ENCODE data around the gene TMEM165. TPM values are rescaled to one million over a fixed set of nuclear protein-coding genes. Genes with fewer than 3 reads are reported as not detected.

TMEM165 gene
- total RNA-seq, 1 donor from 2014 or later = 141 TPM

GRCh38 chr4:55409468-55410171 lies 13.9 kb downstream of the TMEM165 start:
- H3K4me3 ChIP-seq = no peak overlapping the region
- intact Hi-C loops (cut with DNase I) = no loop called here
- DNase-seq = no peak
- no peaks in the 10 kb centered on the region for H3K27me3 ChIP-seq
- peak; percentile 48 for ATAC-seq
- TF ChIP-seq, protein P1, sequence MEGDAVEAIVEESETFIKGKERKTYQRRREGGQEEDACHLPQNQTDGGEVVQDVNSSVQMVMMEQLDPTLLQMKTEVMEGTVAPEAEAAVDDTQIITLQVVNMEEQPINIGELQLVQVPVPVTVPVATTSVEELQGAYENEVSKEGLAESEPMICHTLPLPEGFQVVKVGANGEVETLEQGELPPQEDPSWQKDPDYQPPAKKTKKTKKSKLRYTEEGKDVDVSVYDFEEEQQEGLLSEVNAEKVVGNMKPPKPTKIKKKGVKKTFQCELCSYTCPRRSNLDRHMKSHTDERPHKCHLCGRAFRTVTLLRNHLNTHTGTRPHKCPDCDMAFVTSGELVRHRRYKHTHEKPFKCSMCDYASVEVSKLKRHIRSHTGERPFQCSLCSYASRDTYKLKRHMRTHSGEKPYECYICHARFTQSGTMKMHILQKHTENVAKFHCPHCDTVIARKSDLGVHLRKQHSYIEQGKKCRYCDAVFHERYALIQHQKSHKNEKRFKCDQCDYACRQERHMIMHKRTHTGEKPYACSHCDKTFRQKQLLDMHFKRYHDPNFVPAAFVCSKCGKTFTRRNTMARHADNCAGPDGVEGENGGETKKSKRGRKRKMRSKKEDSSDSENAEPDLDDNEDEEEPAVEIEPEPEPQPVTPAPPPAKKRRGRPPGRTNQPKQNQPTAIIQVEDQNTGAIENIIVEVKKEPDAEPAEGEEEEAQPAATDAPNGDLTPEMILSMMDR (IDR thresholded peaks at IDR 0.05) = peak; percentile 17
- peaks cover 65% of the 10 kb centered on the region for H3K36me3 ChIP-seq
- H3K27ac ChIP-seq = no peak overlapping the region
- peaks cover 19% of the 10 kb centered on the region for H3K4me1 ChIP-seq
- no peaks in the 10 kb centered on the region for H3K9me3 ChIP-seq

GRCh38 chr4:55410431-55410830 lies 14.7 kb downstream of the TMEM165 start:
- H3K36me3 ChIP-seq = peaks cover 65% of the 10 kb centered on the region
- TF ChIP-seq, protein P1 (IDR thresholded peaks at IDR 0.05) = no peak
- H3K4me3 ChIP-seq = no peak overlapping the region
- peaks cover 19% of the 10 kb centered on the region for H3K4me1 ChIP-seq
- no peaks in the 10 kb centered on the region for H3K27me3 ChIP-seq
- intact Hi-C loops (cut with DNase I) = no loop called here
- ATAC-seq (no peak), DNase-seq (no peak)
- H3K27ac ChIP-seq = no peak overlapping the region
- H3K9me3 ChIP-seq = no peaks in the 10 kb centered on the region

DNA sequence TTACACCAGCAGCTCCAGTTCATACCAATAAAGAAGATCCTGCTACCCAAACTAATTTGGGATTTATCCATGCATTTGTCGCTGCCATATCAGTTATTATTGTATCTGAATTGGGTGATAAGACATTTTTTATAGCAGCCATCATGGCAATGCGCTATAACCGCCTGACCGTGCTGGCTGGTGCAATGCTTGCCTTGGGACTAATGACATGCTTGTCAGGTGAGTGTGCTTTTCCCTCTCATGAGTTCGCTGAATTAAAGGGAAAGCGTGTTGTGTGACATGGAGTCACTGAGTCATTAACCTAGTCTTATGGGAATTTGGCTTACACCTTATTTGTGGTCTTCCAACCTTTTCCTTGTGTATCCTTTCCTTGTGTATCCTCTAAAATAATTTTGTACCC lies 15.9 kb downstream of the TMEM165 start:
- TF ChIP-seq, protein P1 (IDR thresholded peaks at IDR 0.05) = no peak
- intact Hi-C loops (cut with DNase I) = no loop called here
- Histone ChIP-seq H3K4me3 (no peak overlapping the region), H3K4me1 (peaks cover 19% of the 10 kb centered on the region), H3K36me3 (peaks cover 65% of the 10 kb centered on the region), H3K27me3 (no peaks in the 10 kb centered on the region), H3K9me3 (no peaks in the 10 kb centered on the region), H3K27ac (no peak overlapping the region)
- ATAC-seq (no peak), DNase-seq (no peak)

DNA sequence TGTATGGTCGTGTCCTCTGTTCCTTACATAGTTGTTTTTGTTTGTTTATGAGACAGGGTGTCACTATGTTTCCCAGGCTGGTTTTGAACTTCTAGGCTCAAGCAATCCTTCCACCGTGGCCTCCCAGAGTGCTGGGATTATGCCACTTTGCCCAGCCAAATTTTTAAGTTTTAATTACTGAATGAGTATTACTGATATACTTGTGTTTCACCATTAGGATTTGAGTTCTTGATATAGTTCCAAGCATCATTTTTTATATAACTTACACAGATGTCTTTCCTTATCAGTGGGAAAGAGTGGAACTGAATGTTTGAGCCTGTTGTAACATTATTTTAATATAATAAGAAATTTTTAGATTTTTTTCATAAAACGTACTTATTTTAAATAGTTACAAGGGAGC lies 20.4 kb downstream of the TMEM165 start:
- Histone ChIP-seq H3K9me3 (no peaks in the 10 kb centered on the region), H3K36me3 (peaks cover 89% of the 10 kb centered on the region), H3K27me3 (no peaks in the 10 kb centered on the region), H3K4me3 (no peak overlapping the region), H3K27ac (no peak overlapping the region), H3K4me1 (no peaks in the 10 kb centered on the region)
- ATAC-seq (no peak), DNase-seq (no peak)
- intact Hi-C loops (cut with DNase I) = no loop called here
- TF ChIP-seq, protein P1 (IDR thresholded peaks at IDR 0.05) = no peak

DNA sequence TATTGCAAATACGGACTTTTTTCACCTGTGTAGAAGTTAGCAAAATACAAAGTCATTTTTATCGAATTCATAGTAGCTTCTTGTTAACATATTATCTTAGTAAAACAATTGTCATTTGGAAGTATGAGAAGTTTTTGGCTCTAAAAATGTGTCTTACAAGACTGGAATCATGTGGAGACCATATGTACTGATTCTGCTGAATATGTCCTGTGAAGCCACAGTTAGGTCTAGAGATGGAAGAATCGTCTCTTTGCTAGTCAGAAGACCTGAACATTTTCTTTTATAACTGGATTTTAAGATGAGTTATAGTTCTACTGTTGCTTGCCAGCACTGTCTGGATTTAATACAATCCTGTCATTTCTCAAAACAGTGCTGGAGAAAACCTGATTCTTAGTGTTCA lies 29.0 kb downstream of the TMEM165 start:
- Histone ChIP-seq H3K4me3 (no peak overlapping the region), H3K27me3 (no peaks in the 10 kb centered on the region), H3K27ac (no peak overlapping the region), H3K9me3 (no peaks in the 10 kb centered on the region), H3K36me3 (peaks cover 97% of the 10 kb centered on the region), H3K4me1 (no peaks in the 10 kb centered on the region)
- DNase-seq (no peak), ATAC-seq (no peak)
- TF ChIP-seq, protein P1 (IDR thresholded peaks at IDR 0.05) = no peak
- intact Hi-C loops (cut with DNase I) = no loop called here
